Pons (tissue), 1 donor: Measurements from ENCODE around the gene TERT.
"Not testable (repeated sequence)": the region's sequence is repeated elsewhere in the genome, so short reads cannot be mapped to it uniquely, and the experiment has no call there.

Experiments used
- DNase-seq: peaks from one replicate; pipeline ENCODE4 v3.0.0-alpha.2; 2016; ENCODE audit warnings: low spot score

Gene TERT

DNA sequence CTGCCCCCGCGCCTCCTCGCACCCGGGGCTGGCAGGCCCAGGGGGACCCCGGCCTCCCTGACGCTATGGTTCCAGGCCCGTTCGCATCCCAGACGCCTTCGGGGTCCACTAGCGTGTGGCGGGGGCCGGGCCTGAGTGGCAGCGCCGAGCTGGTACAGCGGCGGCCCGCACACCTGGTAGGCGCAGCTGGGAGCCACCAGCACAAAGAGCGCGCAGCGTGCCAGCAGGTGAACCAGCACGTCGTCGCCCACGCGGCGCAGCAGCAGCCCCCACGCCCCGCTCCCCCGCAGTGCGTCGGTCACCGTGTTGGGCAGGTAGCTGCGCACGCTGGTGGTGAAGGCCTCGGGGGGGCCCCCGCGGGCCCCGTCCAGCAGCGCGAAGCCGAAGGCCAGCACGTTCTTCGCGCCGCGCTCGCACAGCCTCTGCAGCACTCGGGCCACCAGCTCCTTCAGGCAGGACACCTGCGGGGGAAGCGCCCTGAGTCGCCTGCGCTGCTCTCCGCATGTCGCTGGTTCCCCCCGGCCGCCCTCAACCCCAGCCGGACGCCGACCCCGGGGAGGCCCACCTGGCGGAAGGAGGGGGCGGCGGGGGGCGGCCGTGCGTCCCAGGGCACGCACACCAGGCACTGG lies 548 bp downstream of the TERT start:
- no peak for DNase-seq

DNA sequence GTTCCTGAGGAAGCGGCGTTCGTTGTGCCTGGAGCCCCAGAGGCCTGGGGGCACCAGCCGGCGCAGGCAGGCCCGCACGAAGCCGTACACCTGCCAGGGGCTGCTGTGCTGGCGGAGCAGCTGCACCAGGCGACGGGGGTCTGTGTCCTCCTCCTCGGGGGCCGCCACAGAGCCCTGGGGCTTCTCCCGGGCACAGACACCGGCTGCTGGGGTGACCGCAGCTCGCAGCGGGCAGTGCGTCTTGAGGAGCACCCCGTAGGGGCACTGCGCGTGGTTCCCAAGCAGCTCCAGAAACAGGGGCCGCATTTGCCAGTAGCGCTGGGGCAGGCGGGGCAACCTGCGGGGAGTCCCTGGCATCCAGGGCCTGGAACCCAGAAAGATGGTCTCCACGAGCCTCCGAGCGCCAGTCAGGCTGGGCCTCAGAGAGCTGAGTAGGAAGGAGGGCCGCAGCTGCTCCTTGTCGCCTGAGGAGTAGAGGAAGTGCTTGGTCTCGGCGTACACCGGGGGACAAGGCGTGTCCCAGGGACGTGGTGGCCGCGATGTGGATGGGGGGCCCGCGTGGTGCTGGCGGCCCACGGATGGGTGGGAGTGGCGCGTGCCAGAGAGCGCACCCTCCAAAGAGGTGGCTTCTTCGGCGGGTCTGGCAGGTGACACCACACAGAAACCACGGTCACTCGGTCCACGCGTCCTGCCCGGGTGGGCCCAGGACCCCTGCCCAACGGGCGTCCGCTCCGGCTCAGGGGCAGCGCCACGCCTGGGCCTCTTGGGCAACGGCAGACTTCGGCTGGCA lies 1.3 kb downstream of the TERT start:
- no peak for DNase-seq

DNA sequence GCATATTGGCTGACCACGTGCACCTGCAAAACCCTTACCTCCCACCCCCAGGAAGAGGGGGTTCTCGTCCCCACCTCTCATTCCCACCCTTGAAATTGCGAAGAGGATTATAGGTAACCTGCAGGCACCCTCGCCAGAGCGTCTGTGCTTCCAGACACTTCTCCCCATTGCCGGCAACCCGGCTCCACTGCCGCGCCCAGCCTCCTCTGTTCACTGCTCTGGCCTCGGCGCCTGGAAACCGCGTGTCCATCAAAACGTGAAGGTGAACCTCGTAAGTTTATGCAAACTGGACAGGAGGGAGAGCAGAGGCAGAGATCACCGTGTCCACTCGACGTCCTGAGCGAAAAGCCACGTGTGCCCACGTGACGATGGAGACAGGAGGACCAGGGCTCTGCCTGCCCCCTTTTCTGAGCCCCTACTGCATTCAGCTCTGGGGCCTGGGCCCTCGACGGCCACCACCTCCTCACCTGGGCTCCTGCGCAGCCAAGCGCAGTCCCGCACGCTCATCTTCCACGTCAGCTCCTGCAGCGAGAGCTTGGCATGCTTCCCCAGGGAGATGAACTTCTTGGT lies 1.9 kb downstream of the TERT start:
- DNase-seq = no peak

DNA sequence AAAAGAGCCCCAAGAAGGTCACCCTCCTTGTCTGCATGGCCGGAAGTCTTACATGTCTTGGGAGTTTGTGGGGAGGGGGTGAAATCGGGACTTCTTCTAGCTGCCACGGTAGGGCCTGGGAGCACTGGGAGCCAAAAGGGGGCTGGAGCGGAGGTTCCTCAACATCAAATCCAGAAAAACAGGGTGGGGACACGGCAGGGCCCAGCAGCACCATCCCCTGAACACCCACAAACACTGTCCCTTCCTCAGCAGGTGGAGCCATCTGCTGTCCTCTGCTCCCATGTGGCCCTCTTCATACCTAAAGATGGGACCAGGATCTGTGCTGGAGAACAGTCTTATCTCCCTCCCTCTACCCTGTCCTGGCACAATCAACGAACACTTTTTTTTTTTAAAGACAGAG lies 2.7 kb downstream of the TERT start:
- DNase-seq = no peak

DNA sequence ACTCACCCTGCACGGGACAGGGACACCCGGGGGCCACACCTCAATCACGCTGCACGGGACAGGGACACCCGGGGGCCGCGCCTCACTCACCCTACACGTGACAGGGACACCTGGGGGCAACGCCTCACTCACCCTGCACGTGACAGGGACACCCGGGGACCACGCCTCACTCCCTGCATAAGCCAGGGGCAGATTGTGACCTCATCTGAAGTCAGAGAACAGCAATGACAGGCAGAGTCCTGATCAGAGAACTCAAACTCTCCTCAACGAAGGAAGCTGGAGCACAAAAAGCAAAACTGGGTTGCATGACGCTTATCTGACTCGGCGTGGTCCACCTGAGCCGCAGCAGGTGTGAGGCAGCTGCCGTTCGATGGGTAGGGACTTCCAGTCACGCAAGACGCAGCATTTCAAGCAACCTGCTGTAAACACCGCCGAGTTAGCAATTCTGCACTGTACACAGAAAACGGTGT lies 3.2 kb downstream of the TERT start:
- DNase-seq = no peak

DNA sequence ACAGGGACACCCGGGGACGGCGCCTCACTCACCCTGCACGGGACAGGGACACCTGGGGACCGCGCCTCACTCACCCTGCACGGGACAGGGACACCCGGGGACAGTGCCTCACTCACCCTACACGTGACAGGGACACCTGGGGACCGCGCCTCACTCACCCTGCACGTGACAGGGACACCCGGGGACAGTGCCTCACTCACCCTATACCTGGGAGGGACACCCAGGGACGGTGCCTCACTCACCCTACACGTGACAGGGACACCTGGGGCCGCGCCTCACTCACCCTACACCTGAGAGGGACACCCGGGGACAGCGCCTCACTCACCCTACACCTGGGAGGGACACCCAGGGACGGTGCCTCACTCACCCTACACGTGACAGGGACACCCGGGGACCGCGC lies 3.9 kb downstream of the TERT start:
- DNase-seq = not testable (repeated sequence)

DNA sequence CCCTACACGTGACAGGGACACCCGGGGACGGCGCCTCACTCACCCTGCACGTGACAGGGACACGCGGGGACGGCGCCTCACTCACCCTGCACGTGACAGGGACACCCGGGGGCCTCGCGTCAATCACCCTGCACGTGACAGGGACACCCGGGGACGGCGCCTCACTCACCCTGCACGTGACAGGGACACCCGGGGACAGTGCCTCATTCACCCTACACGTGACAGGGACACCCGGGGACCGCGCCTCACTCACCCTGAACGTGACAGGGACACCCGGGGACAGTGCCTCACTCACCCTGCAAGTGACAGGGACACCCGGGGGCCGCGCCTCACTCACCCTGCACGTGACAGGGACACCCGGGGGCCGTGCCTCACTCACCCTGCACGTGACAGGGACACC lies 5.3 kb downstream of the TERT start:
- DNase-seq = not testable (repeated sequence)

DNA sequence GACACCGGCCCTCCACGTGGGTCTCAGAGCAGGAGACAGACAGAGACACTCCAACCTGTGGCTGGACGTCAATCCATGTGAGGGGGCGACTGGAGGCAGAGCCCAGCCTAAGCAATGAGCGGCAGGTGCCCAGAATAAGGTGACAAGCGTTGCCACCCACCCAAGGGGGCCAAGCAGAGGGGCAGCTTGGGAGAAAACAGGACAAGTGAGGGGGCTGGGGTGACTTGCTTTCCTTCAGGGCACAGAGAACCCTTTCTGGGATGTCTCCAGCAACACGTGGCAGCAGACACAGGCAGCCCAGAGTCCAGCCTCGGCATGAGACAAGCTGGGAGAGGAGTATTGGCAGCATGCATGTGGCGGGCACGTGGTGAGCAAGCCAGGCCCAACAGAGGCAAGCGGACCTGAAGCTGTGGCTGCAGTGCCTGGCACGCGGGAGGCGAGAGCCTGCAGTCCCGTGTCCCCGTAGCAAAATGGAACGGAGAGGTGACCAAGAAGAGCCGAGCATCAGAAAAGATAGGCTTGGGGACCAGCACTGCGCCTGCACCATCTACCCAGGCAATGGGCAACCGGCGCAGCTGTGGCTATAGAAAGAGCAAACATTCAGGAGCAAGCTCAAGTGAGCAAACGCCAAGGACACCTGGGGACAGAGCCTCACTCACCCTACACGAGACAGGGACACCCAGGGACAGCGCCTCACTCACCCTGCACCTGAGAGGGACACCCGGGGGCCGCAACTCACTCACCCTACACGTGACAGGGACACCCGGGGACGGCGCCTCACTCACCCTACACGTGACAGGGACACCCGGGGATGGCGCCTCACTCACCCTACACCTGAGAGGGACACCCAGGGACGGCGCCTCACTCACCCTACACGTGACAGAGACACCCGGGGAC lies 6.2 kb downstream of the TERT start:
- no peak for DNase-seq

DNA sequence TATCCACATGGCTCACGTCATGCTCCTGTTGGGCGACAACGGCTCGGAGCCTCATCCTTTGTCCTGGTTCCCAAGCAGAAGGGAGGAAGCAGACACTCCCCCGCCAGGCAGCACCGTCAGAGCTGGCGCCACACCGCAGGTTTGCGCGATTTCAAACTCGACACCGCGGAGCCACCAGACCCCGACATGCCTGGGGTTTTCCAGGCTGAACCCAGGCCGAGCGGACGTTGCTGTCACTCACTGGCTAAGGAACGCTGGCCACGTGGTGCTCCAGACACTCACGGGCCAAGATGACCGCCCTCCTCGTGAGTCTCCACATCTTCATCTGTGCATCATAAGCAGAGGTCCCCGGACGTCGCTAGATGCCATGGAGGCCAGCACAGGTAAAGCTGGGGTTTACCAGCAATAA lies 9.0 kb downstream of the TERT start:
- DNase-seq = no peak

DNA sequence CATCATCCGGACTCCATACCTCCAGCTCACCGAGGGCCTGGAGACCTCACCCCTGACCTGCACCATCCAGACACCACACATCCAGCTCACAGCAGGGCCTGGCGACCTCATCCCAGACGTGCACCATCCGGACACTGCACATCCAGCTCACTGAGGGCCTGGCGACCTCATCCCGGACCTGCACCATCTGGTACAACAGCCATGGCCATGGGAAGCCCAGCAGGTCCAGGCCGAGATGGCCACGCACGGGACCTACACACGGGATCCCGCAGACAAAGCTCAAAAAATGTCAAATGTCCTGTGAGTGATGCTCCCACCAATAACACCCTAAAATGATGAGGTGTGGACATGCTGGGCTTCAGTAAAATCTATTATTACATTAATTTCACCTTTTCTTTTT lies 9.7 kb downstream of the TERT start:
- no peak for DNase-seq

DNA sequence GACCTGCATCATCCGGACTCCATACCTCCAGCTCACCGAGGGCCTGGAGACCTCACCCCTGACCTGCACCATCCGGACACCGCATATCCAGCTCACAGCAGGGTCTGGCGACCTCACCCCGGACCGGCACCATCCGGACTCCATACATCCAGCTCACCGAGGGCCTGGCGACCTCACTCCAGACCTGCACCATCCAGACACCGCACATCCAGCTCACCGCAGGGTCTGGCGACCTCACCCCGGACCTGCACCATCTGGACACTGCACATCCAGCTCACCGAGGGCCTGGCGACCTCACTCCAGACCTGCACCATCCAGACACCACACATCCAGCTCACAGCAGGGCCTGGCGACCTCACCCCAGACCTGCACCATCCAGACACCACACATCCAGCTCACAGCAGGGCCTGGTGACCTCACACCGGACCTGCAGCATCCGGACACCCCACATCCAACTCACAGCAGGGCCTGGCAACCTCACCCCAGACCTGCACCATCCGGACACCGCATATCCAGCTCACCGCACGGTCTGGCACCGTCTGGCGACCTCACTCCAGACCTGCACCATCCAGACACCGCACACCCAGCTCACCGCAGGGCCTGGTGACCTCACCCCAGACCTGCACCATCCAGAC lies 10.4 kb downstream of the TERT start:
- DNase-seq = not testable (repeated sequence)

DNA sequence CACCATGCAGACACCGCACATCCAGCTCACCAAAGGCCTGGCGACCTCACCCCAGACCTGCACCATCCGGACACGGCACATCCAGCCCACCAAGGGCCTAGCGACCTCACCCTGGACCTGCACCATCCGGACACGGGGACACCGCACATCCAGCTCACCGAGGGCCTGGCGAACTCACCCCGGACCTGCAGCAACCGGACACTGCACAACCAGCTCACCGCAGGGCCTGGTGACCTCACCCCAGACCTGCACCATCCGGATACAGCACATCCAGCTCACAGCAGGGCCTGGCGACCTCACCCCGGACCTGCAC lies 11.2 kb downstream of the TERT start:
- DNase-seq = not testable (repeated sequence)

DNA sequence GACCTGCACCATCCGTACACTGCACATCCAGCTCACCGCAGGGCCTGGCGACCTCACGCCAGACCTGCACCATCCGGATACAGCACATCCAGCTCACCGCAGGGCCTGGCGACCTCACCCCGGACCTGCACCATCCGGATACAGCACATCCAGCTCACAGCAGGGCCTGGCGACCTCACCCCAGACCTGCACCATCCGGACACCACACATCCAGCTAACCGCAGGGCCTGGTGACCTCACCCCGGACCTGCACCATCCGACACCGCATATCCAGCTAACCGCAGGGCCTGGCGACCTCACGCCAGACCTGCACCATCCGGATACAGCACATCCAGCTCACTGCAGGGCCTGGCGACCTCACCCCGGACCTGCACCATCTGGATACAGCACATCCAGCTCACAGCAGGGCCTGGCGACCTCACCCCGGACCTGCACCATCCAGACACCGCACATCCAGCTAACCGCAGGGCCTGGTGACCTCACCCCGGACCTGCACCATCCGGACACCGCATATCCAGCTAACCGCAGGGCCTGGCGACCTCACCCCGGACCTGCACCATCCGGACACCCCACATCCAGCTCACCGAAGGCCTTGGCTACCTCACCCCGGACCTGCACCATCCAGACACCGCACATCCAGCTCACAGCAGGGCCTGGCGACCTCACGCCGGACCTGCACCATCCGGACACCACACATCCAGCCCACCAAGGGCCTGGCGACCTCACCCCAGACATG lies 11.7 kb downstream of the TERT start:
- DNase-seq = not testable (repeated sequence)

DNA sequence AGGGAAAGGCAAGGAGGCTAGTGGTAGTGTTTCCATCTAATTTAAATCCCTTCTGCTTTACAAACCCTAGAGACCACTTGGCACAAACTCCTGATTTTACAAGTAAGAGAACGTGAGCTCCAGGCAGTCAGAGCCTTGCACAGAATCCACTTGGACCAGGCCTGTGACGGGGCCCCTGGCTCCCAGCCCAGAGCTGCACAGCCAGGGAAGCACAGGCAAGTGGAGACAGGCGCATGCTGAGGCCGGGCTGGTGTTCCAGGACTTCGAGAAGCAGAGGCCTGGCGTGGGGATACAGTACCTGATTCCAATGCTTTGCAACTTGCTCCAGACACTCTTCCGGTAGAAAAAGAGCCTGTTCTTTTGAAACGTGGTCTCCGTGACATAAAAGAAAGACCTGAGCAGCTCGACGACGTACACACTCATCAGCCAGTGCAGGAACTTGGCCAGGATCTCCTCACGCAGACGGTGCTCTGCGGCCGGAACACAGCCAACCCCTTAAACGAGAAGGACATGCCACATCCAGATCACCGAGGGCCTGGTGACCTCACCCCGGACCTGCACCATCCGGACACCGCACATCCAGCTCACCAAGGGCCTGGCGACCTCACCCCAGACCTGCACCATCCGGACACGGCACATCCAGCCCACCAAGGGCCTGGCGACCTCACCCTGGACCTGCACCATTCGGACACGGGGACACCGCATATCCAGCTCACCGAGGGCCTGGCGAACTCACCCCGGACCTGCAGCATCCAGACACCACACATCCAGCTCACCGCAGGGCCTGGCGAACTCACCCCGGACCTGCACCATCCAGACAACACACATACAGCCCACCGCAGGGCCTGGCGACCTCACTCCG lies 12.5 kb downstream of the TERT start:
- DNase-seq = peak; percentile 5

DNA sequence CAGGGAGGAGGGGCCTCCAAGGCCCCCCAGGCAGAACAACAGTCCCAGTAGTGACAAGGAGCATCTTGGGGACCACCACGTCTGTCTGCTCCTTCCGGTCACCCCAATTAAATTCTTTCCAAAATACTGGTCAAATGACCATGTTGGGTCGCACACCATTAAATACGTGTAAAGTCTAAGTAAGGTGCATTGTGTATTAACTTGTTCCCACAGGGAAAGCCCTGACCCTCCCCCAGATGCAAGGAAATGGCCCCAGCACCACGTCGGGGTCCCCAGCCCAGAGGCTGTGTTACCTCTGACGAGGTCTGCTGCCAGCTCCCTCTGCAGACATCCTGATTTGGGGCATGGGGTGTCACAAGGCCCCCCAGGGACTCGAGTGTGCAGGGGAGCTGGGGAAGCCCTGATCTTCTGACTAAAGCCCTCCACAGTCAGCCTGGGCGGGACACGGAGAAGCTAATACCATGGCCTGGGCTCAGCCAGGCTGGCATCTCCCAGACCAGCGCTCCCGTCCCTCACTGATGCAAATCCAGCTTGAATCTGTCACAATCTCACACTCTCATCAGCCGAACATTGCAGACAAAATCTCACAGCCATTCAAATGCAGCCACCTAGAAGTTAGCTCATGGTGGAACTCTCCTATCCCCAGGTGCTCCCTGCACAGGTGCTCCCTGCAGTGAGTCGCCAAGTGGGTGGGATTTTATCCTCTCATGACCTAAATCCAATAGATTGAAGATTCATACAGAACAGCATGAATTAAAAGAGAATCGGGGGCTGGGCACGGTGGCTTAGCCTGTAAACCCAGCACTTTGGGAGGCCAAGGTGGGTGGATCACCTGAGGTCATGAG lies 13.6 kb downstream of the TERT start:
- no peak for DNase-seq

DNA sequence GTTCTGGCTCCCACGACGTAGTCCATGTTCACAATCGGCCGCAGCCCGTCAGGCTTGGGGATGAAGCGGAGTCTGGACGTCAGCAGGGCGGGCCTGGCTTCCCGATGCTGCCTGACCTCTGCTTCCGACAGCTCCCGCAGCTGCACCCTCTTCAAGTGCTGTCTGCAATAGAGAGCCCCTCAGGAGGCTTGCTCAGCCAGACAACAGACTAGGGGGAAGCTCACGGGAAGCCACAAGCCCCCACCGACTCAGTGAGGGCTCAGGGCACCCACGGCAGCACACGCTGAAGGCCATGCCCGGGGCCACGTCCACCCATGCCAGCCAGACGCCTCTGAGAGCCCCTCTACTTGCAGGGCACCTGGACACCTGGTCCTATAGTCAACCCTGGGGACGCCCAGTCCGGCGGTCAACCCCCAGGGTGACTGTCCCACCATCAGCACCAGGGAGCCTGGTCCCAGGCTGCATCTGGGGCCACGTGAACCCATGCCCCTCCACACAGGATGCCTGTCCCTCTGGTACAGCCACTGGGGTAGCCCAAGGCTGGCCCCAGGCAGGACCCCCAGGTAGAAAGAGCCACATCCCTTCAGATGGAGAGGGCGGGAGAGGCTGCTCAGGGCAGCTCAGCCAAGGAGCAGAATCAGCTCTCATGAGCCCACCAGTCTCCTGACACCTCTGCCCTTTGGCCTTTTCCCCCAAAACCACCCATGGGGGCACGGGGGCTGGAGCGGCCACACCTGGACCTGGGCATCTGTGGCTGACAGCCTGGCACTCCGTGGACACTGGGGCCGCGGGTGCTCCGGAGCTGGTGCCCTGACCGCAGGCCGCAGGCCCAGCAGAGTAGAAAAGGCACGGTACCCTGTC lies 14.5 kb downstream of the TERT start:
- DNase-seq = no peak

DNA sequence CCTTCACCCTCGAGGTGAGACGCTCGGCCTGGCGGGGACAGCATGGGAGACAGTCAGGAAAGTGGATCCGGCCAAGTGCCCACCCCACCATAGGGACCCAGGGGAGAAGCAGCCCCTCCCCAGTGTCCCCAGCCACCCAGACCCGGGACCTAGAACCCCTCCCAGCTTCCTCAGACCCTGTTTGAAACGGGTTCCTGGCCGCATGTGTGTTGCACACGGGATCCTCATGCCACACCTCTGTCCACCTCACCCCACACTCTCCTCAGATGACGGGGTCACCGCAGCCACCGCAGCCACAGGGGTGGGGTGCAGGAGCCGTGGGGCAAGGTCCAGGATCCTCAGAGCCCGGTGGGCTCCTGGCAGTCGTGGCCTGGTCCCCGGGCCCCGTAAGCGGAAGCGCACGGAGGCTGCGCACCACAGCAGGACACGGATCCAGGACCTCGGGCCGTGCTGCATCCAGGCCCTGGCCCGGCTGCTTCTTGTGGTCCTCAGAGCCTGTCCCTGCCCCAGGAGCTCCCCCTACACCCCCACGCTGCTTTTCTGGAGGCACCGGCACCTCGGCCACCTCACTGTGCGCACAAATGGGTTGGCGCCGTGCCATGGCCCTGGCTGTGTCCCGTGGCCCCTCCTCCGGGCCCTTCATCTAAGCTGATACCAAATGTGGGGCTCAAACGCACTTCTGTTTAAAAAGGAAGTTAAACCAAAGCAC lies 15.3 kb downstream of the TERT start:
- no peak for DNase-seq
